ENCODE measurements around the gene DCDC2C. TPM values are rescaled to one million over a fixed set of nuclear protein-coding genes. Genes with fewer than 3 reads are reported as not detected.

DCDC2C gene
- polyA plus RNA-seq, 1 of the 3 experiments (the other 2 are of a cell fraction): not detected

DNA sequence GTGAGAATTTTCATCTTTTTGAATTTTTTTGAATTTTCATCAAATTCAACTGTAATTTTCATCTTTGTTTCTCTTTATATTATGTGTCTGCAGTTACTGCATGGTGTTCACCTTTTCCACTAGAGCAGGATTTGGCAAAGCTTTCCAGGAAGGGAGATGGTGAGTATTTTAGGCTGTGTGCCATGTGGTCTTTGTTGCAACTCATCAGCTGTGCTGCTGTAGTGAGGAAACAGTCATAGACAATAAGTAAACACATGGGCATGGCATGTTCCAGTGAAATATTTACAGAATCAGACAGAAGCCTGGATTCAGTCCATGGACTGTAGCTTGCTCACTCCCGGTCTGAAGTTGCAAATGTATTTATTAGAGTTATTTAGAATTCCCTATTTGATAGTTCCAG is 120.4 kb downstream of the DCDC2C start:
- Histone ChIP-seq H3K4me3 (ENCODE audit: low read depth in 2 of 2, low read length in 1 of 2) (no peak overlapping the region), H3K79me2 (ENCODE audit: insufficient read depth) (no peaks in the 10 kb centered on the region), H2AFZ (ENCODE audit: low read depth) (no peak overlapping the region), H3K9ac (no peak overlapping the region), H3K4me2 (no peak overlapping the region), H3K27ac (ENCODE audit: low read depth in 2 of 2, low read length in 1 of 2) (no peak overlapping the region), H3F3A (replicated peaks; ENCODE audit: insufficient read depth) (no peaks in the 10 kb centered on the region), H3K9me3 (no peaks in the 10 kb centered on the region), H3K27me3 (ENCODE audit: insufficient read depth) (no peaks in the 10 kb centered on the region), H3K36me3 (replicated peaks in 1 of 2; ENCODE audit: control insufficient read depth in 1 of 2, insufficient read depth in 2 of 2, low read length in 1 of 2) (no peaks in the 10 kb centered on the region), H3K4me1 (ENCODE audit: control insufficient read depth in 1 of 2, insufficient read depth in 2 of 2, low read depth in 1 of 2, low read length in 1 of 2) (no peaks in the 10 kb centered on the region), H3K9me2 (no peaks in the 10 kb centered on the region), H4K20me1 (ENCODE audit: insufficient read depth) (no peaks in the 10 kb centered on the region)
- POLR2A ChIA-PET: no interaction called here
- CTCF ChIA-PET: interaction anchor here (0.8 to 7.2 kb wide), 2 partner anchors 19 to 95 kb away, joined by 3 to 85 read pairs; no protein-coding TSS in a partner anchor
- DNase-seq: no peak
- WGBS (ENCODE audit: low lambda C conversion rate): 14% methylated on average over 1 of the region's 1 CpG
- no peak for TF ChIP-seq ELF1 (IDR thresholded peaks at IDR 0.05)
- TF ChIP-seq NFIC (IDR thresholded peaks at IDR 0.05; ENCODE audit: borderline replicate concordance): no peak
- no peak for TF ChIP-seq MXI1 (IDR thresholded peaks at IDR 0.05; ENCODE audit: low read depth, low read length)
- TF ChIP-seq, protein P1, sequence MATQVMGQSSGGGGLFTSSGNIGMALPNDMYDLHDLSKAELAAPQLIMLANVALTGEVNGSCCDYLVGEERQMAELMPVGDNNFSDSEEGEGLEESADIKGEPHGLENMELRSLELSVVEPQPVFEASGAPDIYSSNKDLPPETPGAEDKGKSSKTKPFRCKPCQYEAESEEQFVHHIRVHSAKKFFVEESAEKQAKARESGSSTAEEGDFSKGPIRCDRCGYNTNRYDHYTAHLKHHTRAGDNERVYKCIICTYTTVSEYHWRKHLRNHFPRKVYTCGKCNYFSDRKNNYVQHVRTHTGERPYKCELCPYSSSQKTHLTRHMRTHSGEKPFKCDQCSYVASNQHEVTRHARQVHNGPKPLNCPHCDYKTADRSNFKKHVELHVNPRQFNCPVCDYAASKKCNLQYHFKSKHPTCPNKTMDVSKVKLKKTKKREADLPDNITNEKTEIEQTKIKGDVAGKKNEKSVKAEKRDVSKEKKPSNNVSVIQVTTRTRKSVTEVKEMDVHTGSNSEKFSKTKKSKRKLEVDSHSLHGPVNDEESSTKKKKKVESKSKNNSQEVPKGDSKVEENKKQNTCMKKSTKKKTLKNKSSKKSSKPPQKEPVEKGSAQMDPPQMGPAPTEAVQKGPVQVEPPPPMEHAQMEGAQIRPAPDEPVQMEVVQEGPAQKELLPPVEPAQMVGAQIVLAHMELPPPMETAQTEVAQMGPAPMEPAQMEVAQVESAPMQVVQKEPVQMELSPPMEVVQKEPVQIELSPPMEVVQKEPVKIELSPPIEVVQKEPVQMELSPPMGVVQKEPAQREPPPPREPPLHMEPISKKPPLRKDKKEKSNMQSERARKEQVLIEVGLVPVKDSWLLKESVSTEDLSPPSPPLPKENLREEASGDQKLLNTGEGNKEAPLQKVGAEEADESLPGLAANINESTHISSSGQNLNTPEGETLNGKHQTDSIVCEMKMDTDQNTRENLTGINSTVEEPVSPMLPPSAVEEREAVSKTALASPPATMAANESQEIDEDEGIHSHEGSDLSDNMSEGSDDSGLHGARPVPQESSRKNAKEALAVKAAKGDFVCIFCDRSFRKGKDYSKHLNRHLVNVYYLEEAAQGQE (IDR thresholded peaks at IDR 0.05; ENCODE audit: low read depth, low read length): no peak
- TF ChIP-seq USF1 (IDR thresholded peaks at IDR 0.05; ENCODE audit: borderline replicate concordance, low read depth): no peak
- TF ChIP-seq MAX (IDR thresholded peaks at IDR 0.05; ENCODE audit: low read depth): no peak
- no peak for TF ChIP-seq TCF12 (IDR thresholded peaks at IDR 0.05)
- TF ChIP-seq, protein P2, sequence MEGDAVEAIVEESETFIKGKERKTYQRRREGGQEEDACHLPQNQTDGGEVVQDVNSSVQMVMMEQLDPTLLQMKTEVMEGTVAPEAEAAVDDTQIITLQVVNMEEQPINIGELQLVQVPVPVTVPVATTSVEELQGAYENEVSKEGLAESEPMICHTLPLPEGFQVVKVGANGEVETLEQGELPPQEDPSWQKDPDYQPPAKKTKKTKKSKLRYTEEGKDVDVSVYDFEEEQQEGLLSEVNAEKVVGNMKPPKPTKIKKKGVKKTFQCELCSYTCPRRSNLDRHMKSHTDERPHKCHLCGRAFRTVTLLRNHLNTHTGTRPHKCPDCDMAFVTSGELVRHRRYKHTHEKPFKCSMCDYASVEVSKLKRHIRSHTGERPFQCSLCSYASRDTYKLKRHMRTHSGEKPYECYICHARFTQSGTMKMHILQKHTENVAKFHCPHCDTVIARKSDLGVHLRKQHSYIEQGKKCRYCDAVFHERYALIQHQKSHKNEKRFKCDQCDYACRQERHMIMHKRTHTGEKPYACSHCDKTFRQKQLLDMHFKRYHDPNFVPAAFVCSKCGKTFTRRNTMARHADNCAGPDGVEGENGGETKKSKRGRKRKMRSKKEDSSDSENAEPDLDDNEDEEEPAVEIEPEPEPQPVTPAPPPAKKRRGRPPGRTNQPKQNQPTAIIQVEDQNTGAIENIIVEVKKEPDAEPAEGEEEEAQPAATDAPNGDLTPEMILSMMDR (IDR thresholded peaks at IDR 0.05): no peak
- TF ChIP-seq FOXM1 (IDR thresholded peaks at IDR 0.05; ENCODE audit: low read depth): no peak
- no peak for TF ChIP-seq POLR2AphosphoS5 (IDR thresholded peaks at IDR 0.05; ENCODE audit: low read depth, low read length)
- TF ChIP-seq RFX5 (IDR thresholded peaks at IDR 0.05; ENCODE audit: low read length): no peak
- TF ChIP-seq MEF2A (IDR thresholded peaks at IDR 0.05; ENCODE audit: borderline replicate concordance, low read depth): no peak
- TF ChIP-seq, protein P3, sequence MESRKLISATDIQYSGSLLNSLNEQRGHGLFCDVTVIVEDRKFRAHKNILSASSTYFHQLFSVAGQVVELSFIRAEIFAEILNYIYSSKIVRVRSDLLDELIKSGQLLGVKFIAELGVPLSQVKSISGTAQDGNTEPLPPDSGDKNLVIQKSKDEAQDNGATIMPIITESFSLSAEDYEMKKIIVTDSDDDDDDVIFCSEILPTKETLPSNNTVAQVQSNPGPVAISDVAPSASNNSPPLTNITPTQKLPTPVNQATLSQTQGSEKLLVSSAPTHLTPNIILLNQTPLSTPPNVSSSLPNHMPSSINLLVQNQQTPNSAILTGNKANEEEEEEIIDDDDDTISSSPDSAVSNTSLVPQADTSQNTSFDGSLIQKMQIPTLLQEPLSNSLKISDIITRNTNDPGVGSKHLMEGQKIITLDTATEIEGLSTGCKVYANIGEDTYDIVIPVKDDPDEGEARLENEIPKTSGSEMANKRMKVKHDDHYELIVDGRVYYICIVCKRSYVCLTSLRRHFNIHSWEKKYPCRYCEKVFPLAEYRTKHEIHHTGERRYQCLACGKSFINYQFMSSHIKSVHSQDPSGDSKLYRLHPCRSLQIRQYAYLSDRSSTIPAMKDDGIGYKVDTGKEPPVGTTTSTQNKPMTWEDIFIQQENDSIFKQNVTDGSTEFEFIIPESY (IDR thresholded peaks at IDR 0.05; ENCODE audit: borderline replicate concordance, low read depth): no peak
- no peak for TF ChIP-seq FOSL2 (IDR thresholded peaks at IDR 0.05; ENCODE audit: borderline replicate concordance, low read depth)
